SK-N-SH treated with all-trans-retinoic acid at 6 μM for 48 hours (cell line): ENCODE measurements around the gene OR6J1.

Experiments
- ATAC-seq: fragments of 200-7000 bp; cut with Tn5 transposase; 3 replicates; pipeline ENCODE4 v1.9.1; 2020; ENCODE audit warnings: mild to moderate bottlenecking, moderate library complexity
- ARNTL ChIP-seq: fragments of 450-650 bp; formaldehyde crosslinking; IDR thresholded peaks from 2 replicates; pipeline ENCODE4 v1.5.0; 2020; ENCODE audit warnings: low read depth, mild to moderate bottlenecking, moderate library complexity, borderline replicate concordance
- CREB5 ChIP-seq: fragments of 250-450 bp; sonication (Bioruptor Pico); IDR thresholded peaks from 2 replicates; pipeline ENCODE4 v1.5.1; 2020; ENCODE audit warnings: low read depth, mild to moderate bottlenecking, moderate library complexity
- CSDC2 ChIP-seq: fragments of 250-450 bp; sonication (Bioruptor Pico); IDR thresholded peaks from 2 replicates; pipeline ENCODE4 v1.5.0; 2020; ENCODE audit warnings: mild to moderate bottlenecking, moderate library complexity
- ESRRG ChIP-seq: fragments of 250-450 bp; sonication (Bioruptor Pico); IDR thresholded peaks from 2 replicates; pipeline ENCODE4 v1.6.1; 2021; ENCODE audit warnings: mild to moderate bottlenecking
- GLIS3 ChIP-seq: fragments of 250-450 bp; sonication (Bioruptor Pico); IDR thresholded peaks from 2 replicates; pipeline ENCODE4 v1.5.0; 2020; ENCODE audit warnings: mild to moderate bottlenecking, moderate library complexity
- OSR1 ChIP-seq: fragments of 250-450 bp; sonication (Bioruptor Pico); IDR thresholded peaks from 2 replicates; pipeline ENCODE4 v1.8.0; 2022; ENCODE audit warnings: moderate library complexity, mild to moderate bottlenecking, inconsistent platforms
- PPARA ChIP-seq: fragments of 250-450 bp; sonication (Bioruptor Pico); IDR thresholded peaks from 2 replicates; pipeline ENCODE4 v1.5.0; 2020; ENCODE audit warnings: mild to moderate bottlenecking, borderline replicate concordance
- RARB ChIP-seq: fragments of 250-450 bp; sonication (Bioruptor Pico); IDR thresholded peaks from 2 replicates; pipeline ENCODE4 v1.8.0; 2021; ENCODE audit warnings: mild to moderate bottlenecking, moderate library complexity
- TCF4 ChIP-seq: fragments of 250-450 bp; sonication (Bioruptor Pico); IDR thresholded peaks from 2 replicates; pipeline ENCODE4 v1.8.0; 2021; ENCODE audit warnings: mild to moderate bottlenecking, moderate library complexity, borderline replicate concordance
- TOX ChIP-seq: fragments of 250-450 bp; sonication (Bioruptor Pico); IDR thresholded peaks from 2 replicates; pipeline ENCODE4 v1.8.0; 2021; ENCODE audit warnings: mild to moderate bottlenecking, moderate library complexity, borderline replicate concordance
- ZC3H10 ChIP-seq: fragments of 250-450 bp; sonication (Bioruptor Pico); IDR thresholded peaks from 2 replicates; pipeline ENCODE4 v1.5.1; 2021; ENCODE audit warnings: mild to moderate bottlenecking, moderate library complexity
- ZFP3 ChIP-seq: fragments of 250-450 bp; sonication (Bioruptor Pico); IDR thresholded peaks from 2 replicates; pipeline ENCODE4 v1.5.0; 2020; ENCODE audit warnings: mild to moderate bottlenecking, moderate library complexity
- ZNF70 ChIP-seq: fragments of 450-650 bp; formaldehyde crosslinking; IDR thresholded peaks from 2 replicates; pipeline ENCODE4 v1.5.0; 2020; ENCODE audit warnings: mild to moderate bottlenecking, moderate library complexity
- ZNF8 ChIP-seq: fragments of 450-650 bp; formaldehyde crosslinking; IDR thresholded peaks from 2 replicates; pipeline ENCODE4 v1.5.0; 2020; ENCODE audit warnings: mild to moderate bottlenecking, moderate library complexity
- TF ChIP-seq, protein P1 (sequence below): fragments of 250-450 bp; sonication (Bioruptor Pico); IDR thresholded peaks from 2 replicates; pipeline ENCODE4 v1.5.0; 2020; ENCODE audit warnings: mild to moderate bottlenecking, moderate library complexity
- TF ChIP-seq, protein P2 (sequence below): fragments of 250-450 bp; sonication (Bioruptor Pico); IDR thresholded peaks from 2 replicates; pipeline ENCODE4 v1.8.0; 2020; ENCODE audit warnings: mild to moderate bottlenecking, moderate library complexity, borderline replicate concordance

Gene OR6J1

DNA sequence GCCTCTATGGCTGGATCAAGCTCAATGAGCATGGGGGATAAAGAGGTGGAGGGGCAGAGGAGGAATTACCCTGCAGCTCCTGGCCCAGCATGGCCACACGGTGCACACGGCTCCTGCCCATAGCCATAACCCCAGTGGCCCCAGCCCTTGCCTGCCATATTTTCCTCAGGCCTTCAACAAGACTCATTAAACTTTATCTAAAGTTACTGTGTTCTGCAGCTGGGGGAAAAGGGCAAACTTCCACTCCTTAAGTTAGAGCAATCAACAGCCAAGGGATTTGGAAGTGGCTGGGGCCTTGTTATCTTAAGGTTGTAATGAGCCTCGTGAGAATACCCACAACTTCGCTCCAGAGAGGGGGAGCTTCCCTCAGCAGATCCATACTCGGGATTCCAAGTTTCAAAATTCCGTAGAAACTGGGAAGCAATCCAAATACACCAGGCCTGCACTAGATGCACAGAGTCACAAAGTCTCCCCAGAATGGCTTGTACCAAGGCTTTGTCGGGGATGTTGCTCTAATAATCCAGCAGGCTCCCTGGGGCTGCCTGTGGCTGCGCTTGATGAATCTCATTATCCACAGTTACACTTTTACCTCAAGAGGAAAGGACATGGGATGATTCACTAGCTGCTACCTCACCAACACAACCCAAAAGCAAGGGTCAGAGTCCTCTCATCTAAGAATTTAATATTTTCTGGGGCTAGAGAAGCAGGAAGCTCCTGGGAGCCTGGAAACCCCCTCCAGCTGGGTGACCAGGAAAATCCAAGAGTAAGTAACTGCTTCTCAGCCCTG lies 13.0 kb upstream of the OR6J1 start:
- TF ChIP-seq ARNTL (no peak), ZFP3 (CRISPR knock-in tag) (no peak), CREB5 (CRISPR knock-in tag) (no peak), ZC3H10 (CRISPR knock-in tag) (no peak)
- no peak for ATAC-seq

DNA sequence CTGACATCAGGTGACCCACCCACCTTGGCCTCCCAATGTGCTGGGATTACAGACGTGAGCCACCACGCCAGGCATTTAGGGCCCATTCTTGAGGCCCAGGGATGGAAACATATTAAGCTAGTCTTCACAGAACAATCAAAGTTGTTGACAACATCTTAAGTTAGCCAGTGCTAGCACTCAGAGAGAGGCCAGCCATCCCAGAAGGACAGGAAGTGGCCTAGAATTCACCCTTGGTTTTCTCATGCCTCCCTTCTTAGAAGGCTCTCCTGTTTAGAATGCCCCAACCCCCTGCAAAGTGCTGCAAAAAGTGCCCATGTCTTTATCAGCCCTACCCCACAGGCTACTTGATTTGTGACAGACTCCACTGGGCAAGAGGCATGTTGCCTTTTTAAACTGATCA lies 12.1 kb upstream of the OR6J1 start:
- no peak for TF ChIP-seq RARB
- no peak for TF ChIP-seq ARNTL
- TF ChIP-seq GLIS3 (CRISPR knock-in tag): no peak
- TF ChIP-seq OSR1: no peak
- TF ChIP-seq, all 23 proteins: peak for 0
- no peak for ATAC-seq

DNA sequence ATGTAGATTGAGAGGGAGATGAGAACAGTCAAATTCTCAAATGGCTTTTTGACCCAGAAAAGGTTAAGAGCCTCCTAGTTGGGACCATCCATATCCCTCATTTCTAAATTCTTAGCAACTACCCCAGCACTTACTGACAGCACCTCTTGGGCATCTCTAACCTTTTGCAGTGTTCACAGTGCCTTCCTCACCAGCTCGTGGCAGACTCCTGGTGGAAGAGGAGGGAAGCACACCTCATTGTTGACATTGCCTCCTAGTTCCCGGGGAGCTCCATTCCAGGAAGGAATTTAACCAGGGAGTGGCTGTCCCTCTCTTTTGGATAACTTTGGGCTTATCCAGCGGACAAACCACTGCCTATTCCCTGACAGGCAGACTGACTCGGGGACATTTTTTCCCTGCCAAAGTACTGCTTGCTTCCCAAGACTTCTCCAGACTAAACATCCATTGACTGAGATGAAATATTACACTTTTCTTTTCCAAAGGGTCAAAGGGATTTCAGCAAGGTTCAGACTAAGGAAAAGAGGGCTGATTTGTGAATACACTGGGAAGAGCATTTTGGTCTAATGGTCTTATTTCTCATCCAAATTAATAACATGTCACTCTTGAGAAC lies 9.0 kb upstream of the OR6J1 start:
- TF ChIP-seq TOX (CRISPR knock-in tag) (no peak), CSDC2 (CRISPR knock-in tag) (no peak), ZNF70 (CRISPR knock-in tag) (no peak), TCF4 (no peak), ZNF8 (CRISPR knock-in tag) (no peak), PPARA (CRISPR knock-in tag) (no peak)
- TF ChIP-seq, protein P1, sequence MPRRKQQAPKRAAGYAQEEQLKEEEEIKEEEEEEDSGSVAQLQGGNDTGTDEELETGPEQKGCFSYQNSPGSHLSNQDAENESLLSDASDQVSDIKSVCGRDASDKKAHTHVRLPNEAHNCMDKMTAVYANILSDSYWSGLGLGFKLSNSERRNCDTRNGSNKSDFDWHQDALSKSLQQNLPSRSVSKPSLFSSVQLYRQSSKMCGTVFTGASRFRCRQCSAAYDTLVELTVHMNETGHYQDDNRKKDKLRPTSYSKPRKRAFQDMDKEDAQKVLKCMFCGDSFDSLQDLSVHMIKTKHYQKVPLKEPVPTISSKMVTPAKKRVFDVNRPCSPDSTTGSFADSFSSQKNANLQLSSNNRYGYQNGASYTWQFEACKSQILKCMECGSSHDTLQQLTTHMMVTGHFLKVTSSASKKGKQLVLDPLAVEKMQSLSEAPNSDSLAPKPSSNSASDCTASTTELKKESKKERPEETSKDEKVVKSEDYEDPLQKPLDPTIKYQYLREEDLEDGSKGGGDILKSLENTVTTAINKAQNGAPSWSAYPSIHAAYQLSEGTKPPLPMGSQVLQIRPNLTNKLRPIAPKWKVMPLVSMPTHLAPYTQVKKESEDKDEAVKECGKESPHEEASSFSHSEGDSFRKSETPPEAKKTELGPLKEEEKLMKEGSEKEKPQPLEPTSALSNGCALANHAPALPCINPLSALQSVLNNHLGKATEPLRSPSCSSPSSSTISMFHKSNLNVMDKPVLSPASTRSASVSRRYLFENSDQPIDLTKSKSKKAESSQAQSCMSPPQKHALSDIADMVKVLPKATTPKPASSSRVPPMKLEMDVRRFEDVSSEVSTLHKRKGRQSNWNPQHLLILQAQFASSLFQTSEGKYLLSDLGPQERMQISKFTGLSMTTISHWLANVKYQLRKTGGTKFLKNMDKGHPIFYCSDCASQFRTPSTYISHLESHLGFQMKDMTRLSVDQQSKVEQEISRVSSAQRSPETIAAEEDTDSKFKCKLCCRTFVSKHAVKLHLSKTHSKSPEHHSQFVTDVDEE (CRISPR knock-in tag): no peak
- TF ChIP-seq, protein P2, sequence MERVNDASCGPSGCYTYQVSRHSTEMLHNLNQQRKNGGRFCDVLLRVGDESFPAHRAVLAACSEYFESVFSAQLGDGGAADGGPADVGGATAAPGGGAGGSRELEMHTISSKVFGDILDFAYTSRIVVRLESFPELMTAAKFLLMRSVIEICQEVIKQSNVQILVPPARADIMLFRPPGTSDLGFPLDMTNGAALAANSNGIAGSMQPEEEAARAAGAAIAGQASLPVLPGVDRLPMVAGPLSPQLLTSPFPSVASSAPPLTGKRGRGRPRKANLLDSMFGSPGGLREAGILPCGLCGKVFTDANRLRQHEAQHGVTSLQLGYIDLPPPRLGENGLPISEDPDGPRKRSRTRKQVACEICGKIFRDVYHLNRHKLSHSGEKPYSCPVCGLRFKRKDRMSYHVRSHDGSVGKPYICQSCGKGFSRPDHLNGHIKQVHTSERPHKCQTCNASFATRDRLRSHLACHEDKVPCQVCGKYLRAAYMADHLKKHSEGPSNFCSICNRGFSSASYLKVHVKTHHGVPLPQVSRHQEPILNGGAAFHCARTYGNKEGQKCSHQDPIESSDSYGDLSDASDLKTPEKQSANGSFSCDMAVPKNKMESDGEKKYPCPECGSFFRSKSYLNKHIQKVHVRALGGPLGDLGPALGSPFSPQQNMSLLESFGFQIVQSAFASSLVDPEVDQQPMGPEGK: no peak
- TF ChIP-seq, all 23 proteins: peak for 0
- peak; percentile 99 for ATAC-seq

- TF ChIP-seq ESRRG (no peak), ZC3H10 (CRISPR knock-in tag) (no peak)
- no peak for ATAC-seq
These were observed 7.4 kb upstream of the OR6J1 start for GRCh38 chr14:22651586-22651985.

DNA sequence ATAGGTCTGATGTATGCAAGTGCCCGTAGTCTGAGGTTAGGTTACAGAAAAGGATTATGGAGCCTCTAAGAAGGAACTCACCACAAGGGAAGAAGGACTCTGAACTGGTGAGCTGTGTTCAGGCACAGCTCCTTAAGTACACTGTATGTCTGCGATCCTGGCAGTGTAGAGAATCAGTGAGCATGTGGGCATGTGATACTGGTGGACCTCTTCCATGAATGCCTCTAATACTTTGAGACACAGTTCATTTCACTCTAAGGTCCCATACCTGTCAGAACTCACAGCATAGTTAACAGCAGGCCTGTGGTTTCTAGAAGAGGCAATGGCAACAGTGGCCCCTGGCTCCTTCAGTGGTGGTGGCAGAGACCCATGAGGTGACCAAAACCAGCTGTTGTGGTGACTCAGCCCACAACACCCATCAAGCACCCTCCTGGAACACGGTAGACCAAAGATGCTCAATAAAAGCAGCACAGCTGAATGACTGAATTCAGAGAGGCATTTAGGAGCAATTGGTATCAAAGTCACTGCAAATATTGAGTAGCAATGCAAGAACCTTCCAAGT lies 6.9 kb upstream of the OR6J1 start:
- ATAC-seq: no peak; the same call in 2 of the 3 replicates

More for the DNA sequence above, 6.9 kb upstream of the OR6J1 start:
- TF ChIP-seq ZC3H10 (CRISPR knock-in tag) (no peak), GLIS3 (CRISPR knock-in tag) (0 out of 2 replicates have a peak, but pooled peaks have one; percentile 52), RARB (no peak)
- TF ChIP-seq, protein P2: peak; percentile 61; the same call in 1 of the 2 replicates
